CD4-positive, CD25-positive, alpha-beta regulatory T cell (primary cell): ENCODE results near the gene MS4A12. TPM values are rescaled to one million over a fixed set of nuclear protein-coding genes. Genes with fewer than 3 reads are reported as not detected.
"Not testable (repeated sequence)": the region's sequence is repeated elsewhere in the genome, so short reads cannot be mapped to it uniquely, and the experiment has no call there.

Experiments used
- ATAC-seq, 2 donors: fragments of 150-1000 bp; cut with Tn5 transposase; one replicate each; pipeline ENCODE4 v1.10.0; 2021; ENCODE audit warnings: low read depth in 2 of 2, moderate number of reproducible peaks in 2 of 2, moderate library complexity in 1 of 2
- DNase-seq, 3 donors: peaks; one replicate each; pipeline versions ENCODE4 v3.0.0 to v3.0.0-alpha.2; 2012 to 2022; ENCODE audit warnings: mixed read lengths in 1 of 3
- H3K27ac ChIP-seq: one replicate; pipeline ENCODE4 v1.7.0; 2013; ENCODE audit warnings: mild to moderate bottlenecking, low read length; ENCODE audit not compliant: insufficient read depth, poor library complexity, severe bottlenecking
- H3K27me3 ChIP-seq: one replicate; pipeline ENCODE4 v1.7.0; 2013; ENCODE audit warnings: low read length; ENCODE audit not compliant: control insufficient read depth, insufficient read depth
- H3K36me3 ChIP-seq: one replicate; pipeline ENCODE4 v1.7.0; 2013; ENCODE audit warnings: mild to moderate bottlenecking, low read length, moderate library complexity; ENCODE audit not compliant: control insufficient read depth, insufficient read depth
- H3K4me1 ChIP-seq: 2 replicates; pipeline ENCODE4 v1.7.0; 2013; ENCODE audit warnings: mild to moderate bottlenecking, low read length; ENCODE audit not compliant: insufficient read depth, control insufficient read depth, poor library complexity, severe bottlenecking
- H3K4me3 ChIP-seq: one replicate; pipeline ENCODE4 v1.7.0; 2013; ENCODE audit warnings: low read depth, mild to moderate bottlenecking, low read length, moderate library complexity
- H3K9me3 ChIP-seq, 2 experiments: 1 replicate in 1 of 2; 2 replicates in 1 of 2; pipeline ENCODE4 v1.7.0; 2013; ENCODE audit warnings: low read length in 2 of 2, mild to moderate bottlenecking in 1 of 2, moderate library complexity in 1 of 2; ENCODE audit not compliant: control insufficient read depth in 2 of 2
- H3K27ac Mint-ChIP-seq, 3 donors: one replicate each; pipeline ENCODE4 v1.8.0; 2020 to 2022; ENCODE audit warnings: mild to moderate bottlenecking in 3 of 3, mixed read lengths in 3 of 3, moderate library complexity in 2 of 3
- H3K27me3 Mint-ChIP-seq: one replicate; pipeline ENCODE4 v1.8.0; 2022; ENCODE audit warnings: mild to moderate bottlenecking, mixed read lengths
- H3K36me3 Mint-ChIP-seq: one replicate; pipeline ENCODE4 v1.8.0; 2020; ENCODE audit warnings: mixed read lengths
- H3K4me1 Mint-ChIP-seq, 4 donors: one replicate each; pipeline ENCODE4 v1.8.0; 2020 to 2022; ENCODE audit warnings: mixed read lengths in 4 of 4, mild to moderate bottlenecking in 1 of 4
- H3K4me3 Mint-ChIP-seq, 4 donors: one replicate each; pipeline ENCODE4 v1.8.0; 2020 to 2022; ENCODE audit warnings: mild to moderate bottlenecking in 4 of 4, mixed read lengths in 4 of 4, moderate library complexity in 3 of 4
- H3K9me3 Mint-ChIP-seq, 7 donors: one replicate each; pipeline ENCODE4 v1.8.0; 2020 to 2022; ENCODE audit warnings: mixed read lengths in 7 of 7, mild to moderate bottlenecking in 3 of 7, moderate library complexity in 2 of 7
- polyA plus RNA-seq, 4 donors: library from polyadenylated mRNA; unstranded; fragments of 300-500 nt; fragmentation: Illumina TruSeq; gene quantifications; one replicate each; pipeline ENCODE4 v1.2.3, GENCODE V29; 2021
- total RNA-seq: library from RNA; stranded (reverse); gene quantifications from one replicate; pipeline ENCODE4 v1.2.3, GENCODE V29; 2022

MS4A12 gene
- total and polyA plus RNA-seq, 5 donors from 2014 or later, result not detected

DNA sequence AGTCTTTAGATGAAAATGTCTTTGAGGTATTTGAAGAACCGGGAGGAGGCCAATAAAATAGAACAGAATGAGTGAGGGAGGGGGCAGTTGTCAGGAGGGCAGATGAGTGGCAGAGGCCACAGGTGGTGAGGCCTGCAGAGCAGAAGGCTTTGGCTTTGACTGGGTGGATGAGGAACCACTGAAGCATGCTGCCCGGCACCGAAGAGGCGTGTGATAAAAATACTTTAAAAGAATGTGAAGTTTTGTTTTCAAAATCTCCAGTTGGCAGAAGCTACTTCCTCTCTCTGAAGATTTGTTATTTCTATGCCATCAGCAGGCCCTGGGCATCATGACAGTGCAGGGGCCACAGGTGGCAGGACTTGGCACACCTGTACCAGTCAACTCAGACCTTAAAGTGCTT lies 6.3 kb downstream of the MS4A12 start:
- no peaks in the 10 kb centered on the region for H3K4me1 ChIP-seq
- Mint-ChIP-seq H3K27me3 (peaks cover 18% of the 10 kb centered on the region), H3K4me1 (no peaks in the 10 kb centered on the region), H3K4me3 (no peak overlapping the region), H3K27ac (no peak overlapping the region), H3K36me3 (no peaks in the 10 kb centered on the region), H3K9me3 (peaks cover 0 to 3% (median 0%) of the 10 kb centered on the region in 7 donors)
- ATAC-seq (peak in 1 of 2 donors; percentile 48), DNase-seq (no peak)
- no peak overlapping the region for H3K4me3 ChIP-seq
- H3K27ac ChIP-seq, result no peak overlapping the region
- no peaks in the 10 kb centered on the region for H3K36me3 ChIP-seq
- H3K9me3 ChIP-seq, result no peaks in the 10 kb centered on the region
- H3K27me3 ChIP-seq, result no peaks in the 10 kb centered on the region

- no peak for DNase-seq
- Histone ChIP-seq H3K36me3 (no peaks in the 10 kb centered on the region), H3K27ac (no peak overlapping the region), H3K9me3 (no peaks in the 10 kb centered on the region), H3K27me3 (no peaks in the 10 kb centered on the region), H3K4me1 (no peaks in the 10 kb centered on the region), H3K4me3 (no peak overlapping the region)
- H3K36me3 Mint-ChIP-seq, result no peaks in the 10 kb centered on the region
- H3K4me3 Mint-ChIP-seq, result no peak overlapping the region
- H3K9me3 Mint-ChIP-seq, result peaks cover 0 to 5% (median 0%) of the 10 kb centered on the region in 7 donors
- peaks cover 14% of the 10 kb centered on the region for H3K27me3 Mint-ChIP-seq
- no peak overlapping the region for H3K27ac Mint-ChIP-seq
- peaks cover 0 to 6% (median 2%) of the 10 kb centered on the region in 4 donors for H3K4me1 Mint-ChIP-seq
- no peak for ATAC-seq
These were observed 7.8 kb downstream of the MS4A12 start for GRCh38 chr11:60500276-60500910.

GRCh38 chr11:60502221-60502775 lies 9.7 kb downstream of the MS4A12 start:
- Mint-ChIP-seq H3K9me3 (peaks cover 0 to 2% (median 0%) of the 10 kb centered on the region in 7 donors), H3K27me3 (peaks cover 9% of the 10 kb centered on the region), H3K4me1 (peaks cover 0 to 6% (median 5%) of the 10 kb centered on the region in 4 donors), H3K4me3 (no peak overlapping the region), H3K36me3 (no peaks in the 10 kb centered on the region), H3K27ac (no peak overlapping the region)
- H3K36me3 ChIP-seq, result no peaks in the 10 kb centered on the region
- ATAC-seq (no peak), DNase-seq (no peak)
- peaks cover 3% of the 10 kb centered on the region for H3K27me3 ChIP-seq
- no peaks in the 10 kb centered on the region for H3K9me3 ChIP-seq
- H3K4me3 ChIP-seq, result no peak overlapping the region
- H3K27ac ChIP-seq, result no peak overlapping the region
- no peaks in the 10 kb centered on the region for H3K4me1 ChIP-seq

DNA sequence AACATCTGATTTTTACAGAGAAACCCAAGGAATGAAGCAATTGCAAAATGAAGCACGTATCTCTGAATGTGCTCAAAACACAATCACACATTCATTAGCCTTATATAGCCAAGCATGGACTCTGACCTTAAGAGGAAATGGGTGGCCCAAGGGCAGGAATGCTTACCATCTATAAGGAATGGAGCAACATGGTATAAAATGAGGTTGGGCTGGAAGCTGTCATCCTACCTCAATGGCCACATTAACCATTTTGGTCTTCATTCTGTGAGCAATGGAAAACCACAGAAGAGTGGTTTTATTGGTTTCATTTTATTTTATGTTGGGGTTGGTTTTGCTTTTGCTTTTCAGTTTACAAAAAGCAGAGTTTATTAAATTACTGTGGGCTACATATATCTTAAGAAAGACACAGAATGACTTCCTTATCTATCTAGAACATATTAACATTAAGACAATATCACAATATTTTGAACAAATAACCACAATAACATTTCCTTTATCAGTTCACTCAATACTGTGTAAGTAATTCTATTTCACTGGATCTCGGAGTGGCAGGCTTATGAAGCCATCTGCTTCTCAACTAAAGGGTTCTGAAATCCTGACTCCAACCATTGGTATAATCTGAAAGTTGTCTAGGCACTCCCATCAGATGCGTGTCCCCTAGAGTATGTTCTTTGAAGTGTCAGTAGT lies 11.8 kb downstream of the MS4A12 start:
- Mint-ChIP-seq H3K9me3 (peaks cover 0 to 6% (median 2%) of the 10 kb centered on the region in 7 donors), H3K36me3 (no peaks in the 10 kb centered on the region), H3K4me1 (peaks cover 0 to 6% (median 5%) of the 10 kb centered on the region in 4 donors), H3K27me3 (peaks cover 5% of the 10 kb centered on the region), H3K27ac (no peak overlapping the region), H3K4me3 (no peak overlapping the region)
- H3K27me3 ChIP-seq, result peaks cover 3% of the 10 kb centered on the region
- no peak for ATAC-seq
- no peaks in the 10 kb centered on the region for H3K9me3 ChIP-seq
- no peak overlapping the region for H3K27ac ChIP-seq
- H3K4me1 ChIP-seq, result no peaks in the 10 kb centered on the region
- H3K36me3 ChIP-seq, result no peaks in the 10 kb centered on the region
- no peak overlapping the region for H3K4me3 ChIP-seq
- DNase-seq, result peak in 1 of 3 donors; percentile 19

DNA sequence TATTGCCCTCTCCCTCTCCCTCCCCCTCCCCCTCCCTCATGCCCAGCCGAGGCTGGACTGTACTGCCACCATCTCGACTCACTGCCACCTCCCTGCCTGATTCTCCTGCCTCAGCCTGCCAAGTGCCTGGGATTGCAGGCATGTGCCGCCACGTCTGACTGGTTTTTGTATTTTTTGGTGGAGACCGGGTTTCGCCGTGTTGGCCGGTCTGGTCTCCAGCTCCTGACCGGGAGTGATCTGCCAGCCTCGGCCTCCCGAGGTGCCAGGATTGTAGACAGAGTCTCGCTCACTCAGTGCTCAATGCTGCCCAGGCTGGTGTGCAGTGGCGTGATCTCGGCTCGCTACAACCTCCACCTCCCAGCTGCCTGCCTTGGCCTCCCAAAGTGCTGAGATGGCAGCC lies 17.0 kb downstream of the MS4A12 start:
- DNase-seq, H3K4me1 Mint-ChIP-seq, H3K4me3 Mint-ChIP-seq, H3K27ac Mint-ChIP-seq, H3K4me3 ChIP-seq, H3K27ac ChIP-seq, H3K27me3 ChIP-seq, H3K36me3 ChIP-seq, H3K9me3 Mint-ChIP-seq, H3K27me3 Mint-ChIP-seq, H3K9me3 ChIP-seq, H3K4me1 ChIP-seq, ATAC-seq, H3K36me3 Mint-ChIP-seq: not testable (repeated sequence)

DNA sequence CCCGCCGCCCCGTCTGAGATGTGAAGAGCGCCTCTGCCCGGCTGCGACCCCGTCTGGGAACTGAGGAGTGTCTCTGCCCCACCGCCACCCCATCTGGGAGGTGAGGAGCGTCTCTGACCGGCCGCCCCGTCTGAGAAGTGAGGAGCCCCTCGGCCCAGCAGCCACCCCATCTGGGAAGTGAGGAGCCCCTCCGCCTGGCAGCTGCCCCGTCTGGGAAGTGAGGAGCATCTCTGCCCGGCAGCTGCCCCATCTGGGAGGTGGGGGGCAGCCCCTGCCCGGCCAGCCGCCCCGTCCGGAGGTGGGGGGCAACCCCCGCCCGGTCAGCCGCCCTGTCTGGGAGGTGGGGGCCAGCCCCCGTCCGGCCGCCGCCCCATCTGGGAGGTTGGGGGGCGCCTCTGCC lies 17.6 kb downstream of the MS4A12 start:
- not testable (repeated sequence) for H3K4me1 Mint-ChIP-seq

DNA sequence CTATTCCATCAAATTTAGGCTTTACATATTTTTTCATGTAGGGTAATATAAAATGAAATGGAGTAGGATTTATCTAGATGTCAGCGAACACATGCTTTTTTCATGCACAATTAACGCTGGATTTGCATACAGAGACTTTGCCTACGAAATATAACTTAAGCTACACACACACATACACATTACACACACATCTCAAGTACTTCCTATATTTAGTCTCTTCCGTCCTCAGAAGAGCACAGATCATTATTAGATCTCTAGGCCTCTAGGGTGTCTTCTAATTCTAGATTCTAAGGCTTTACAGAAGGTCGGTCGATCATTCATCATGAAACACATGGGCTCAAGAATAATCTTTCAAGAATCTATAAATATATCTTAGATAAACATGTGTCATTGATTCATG lies 18.8 kb downstream of the MS4A12 start:
- Histone ChIP-seq H3K9me3 (no peaks in the 10 kb centered on the region), H3K27ac (no peak overlapping the region), H3K36me3 (no peaks in the 10 kb centered on the region), H3K4me1 (no peaks in the 10 kb centered on the region), H3K27me3 (peaks cover 4% of the 10 kb centered on the region), H3K4me3 (no peak overlapping the region)
- Mint-ChIP-seq H3K9me3 (peaks cover 0 to 6% (median 2%) of the 10 kb centered on the region in 7 donors), H3K27ac (no peak overlapping the region), H3K4me1 (peaks cover 0 to under 1% (median 0%) of the 10 kb centered on the region in 4 donors), H3K27me3 (no peaks in the 10 kb centered on the region), H3K36me3 (no peaks in the 10 kb centered on the region), H3K4me3 (no peak overlapping the region)
- no peak for ATAC-seq
- DNase-seq, result no peak

More for the DNA sequence above, 17.6 kb downstream of the MS4A12 start:
- not testable (repeated sequence) for H3K27ac Mint-ChIP-seq, H3K27me3 Mint-ChIP-seq, H3K4me1 ChIP-seq, H3K9me3 Mint-ChIP-seq, H3K4me3 ChIP-seq, H3K36me3 ChIP-seq, H3K27me3 ChIP-seq, H3K4me3 Mint-ChIP-seq, ATAC-seq, H3K9me3 ChIP-seq, DNase-seq, H3K27ac ChIP-seq, H3K36me3 Mint-ChIP-seq
